SK-N-MC (cell line): Measurements from ENCODE around the gene MSMB.
"Not testable (repeated sequence)": the region's sequence is repeated elsewhere in the genome, so short reads cannot be mapped to it uniquely, and the experiment has no call there.

ENCODE experiments used
- FOXP2 ChIP-seq: optimal IDR thresholded peaks from 2 replicates; pipeline ENCODE3; 2011; ENCODE audit warnings: mild to moderate bottlenecking, moderate library complexity; ENCODE audit not compliant: insufficient read depth; ENCODE audit errors: extremely low read length, control extremely low read depth
- POLR2AphosphoS5 ChIP-seq: IDR thresholded peaks from 2 replicates; pipeline ENCODE4 v1.6.1; 2012; ENCODE audit warnings: mild to moderate bottlenecking, low read depth, low read length, borderline replicate concordance

DNA sequence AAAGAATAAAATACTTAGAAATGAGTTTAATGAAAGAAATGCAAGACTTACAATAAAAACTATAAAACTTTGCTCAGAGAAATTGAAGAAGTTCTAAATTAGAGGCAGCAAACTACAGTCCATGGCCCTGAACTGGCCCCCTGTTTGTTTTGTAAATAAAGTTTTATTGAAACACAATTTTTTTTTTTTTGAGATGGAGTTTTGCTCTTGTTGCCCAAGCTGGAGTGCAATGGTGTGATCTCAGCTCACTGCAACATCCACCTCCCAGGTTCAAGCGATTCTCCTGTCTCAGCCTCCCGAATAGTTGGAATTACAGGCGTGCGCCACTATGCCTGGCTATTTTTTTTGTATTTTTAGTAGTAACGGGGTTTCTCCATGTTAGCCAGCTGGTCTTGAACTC lies 11.9 kb upstream of the MSMB start:
- TF ChIP-seq POLR2AphosphoS5, FOXP2: not testable (repeated sequence)
